ENCODE results near the gene PVALB.

PVALB gene

GRCh38 chr22:36781656-36782627 is 34.9 kb downstream of the PVALB start:
- Histone ChIP-seq H3K9ac (ENCODE audit: low read length) (no peak overlapping the region), H3K4me3 (ENCODE audit: low read length) (no peak overlapping the region), H3K27ac (ENCODE audit: low read length) (no peak overlapping the region), H3K36me3 (ENCODE audit: control insufficient read depth, low read depth, low read length) (no peaks in the 10 kb centered on the region), H3K27me3 (ENCODE audit: control insufficient read depth, insufficient read depth, low read length) (peaks cover 13% of the 10 kb centered on the region), H3K4me1 (ENCODE audit: control insufficient read depth, low read depth, low read length) (peaks cover 4% of the 10 kb centered on the region), H3K9me3 (ENCODE audit: control insufficient read depth, low read depth, low read length) (peaks cover 7% of the 10 kb centered on the region)

- H3K9me3 ChIP-seq (ENCODE audit: control insufficient read depth, low read depth, low read length) = peaks cover 7% of the 10 kb centered on the region
- no peaks in the 10 kb centered on the region for H3K36me3 ChIP-seq (ENCODE audit: control insufficient read depth, low read depth, low read length)
- H3K27me3 ChIP-seq (ENCODE audit: control insufficient read depth, insufficient read depth, low read length) = peaks cover 17% of the 10 kb centered on the region
- no peak overlapping the region for H3K4me3 ChIP-seq (ENCODE audit: low read length)
- no peak overlapping the region for H3K27ac ChIP-seq (ENCODE audit: low read length)
- no peak overlapping the region for H3K9ac ChIP-seq (ENCODE audit: low read length)
- no peaks in the 10 kb centered on the region for H3K4me1 ChIP-seq (ENCODE audit: control insufficient read depth, low read depth, low read length)
These were observed 38.8 kb downstream of the PVALB start for GRCh38 chr22:36778020-36778419.

- Histone ChIP-seq H3K4me3 (ENCODE audit: low read length) (peak overlapping the region; percentile 40), H3K9ac (ENCODE audit: low read length) (peak overlapping the region; percentile 36), H3K27me3 (ENCODE audit: control insufficient read depth, insufficient read depth, low read length) (peaks cover 12% of the 10 kb centered on the region), H3K9me3 (ENCODE audit: control insufficient read depth, low read depth, low read length) (peaks cover 7% of the 10 kb centered on the region), H3K27ac (ENCODE audit: low read length) (no peak overlapping the region), H3K4me1 (ENCODE audit: control insufficient read depth, low read depth, low read length) (no peaks in the 10 kb centered on the region), H3K36me3 (ENCODE audit: control insufficient read depth, low read depth, low read length) (no peaks in the 10 kb centered on the region)
These were observed 40.1 kb downstream of the PVALB start for GRCh38 chr22:36776722-36777121.

GRCh38 chr22:36775964-36776669 is 40.7 kb downstream of the PVALB start, which contains the start of gene IFT27:
IFT27 (minus strand) TSS chr22:36776119; CDS start chr22:36775707, 412 bp downstream.
- H3K27me3 ChIP-seq (ENCODE audit: control insufficient read depth, insufficient read depth, low read length) = peaks cover 12% of the 10 kb centered on the region
- no peak within 1 kb of the TSS for H3K27ac ChIP-seq (ENCODE audit: low read length)
- peaks cover 7% of the 10 kb centered on the region for H3K9me3 ChIP-seq (ENCODE audit: control insufficient read depth, low read depth, low read length)
- peak within 1 kb of the TSS; percentile 84 for H3K4me3 ChIP-seq (ENCODE audit: low read length)
- no peaks in the 10 kb centered on the region for H3K36me3 ChIP-seq (ENCODE audit: control insufficient read depth, low read depth, low read length)
- no peaks in the 10 kb centered on the region for H3K4me1 ChIP-seq (ENCODE audit: control insufficient read depth, low read depth, low read length)
- peak within 1 kb of the TSS; percentile 55 for H3K9ac ChIP-seq (ENCODE audit: low read length)

- Histone ChIP-seq H3K4me1 (ENCODE audit: control insufficient read depth, low read depth, low read length) (no peaks in the 10 kb centered on the region), H3K36me3 (ENCODE audit: control insufficient read depth, low read depth, low read length) (no peaks in the 10 kb centered on the region), H3K4me3 (ENCODE audit: low read length) (peak overlapping the region; percentile 84), H3K27me3 (ENCODE audit: control insufficient read depth, insufficient read depth, low read length) (peaks cover 12% of the 10 kb centered on the region), H3K9me3 (ENCODE audit: control insufficient read depth, low read depth, low read length) (peaks cover 7% of the 10 kb centered on the region), H3K27ac (ENCODE audit: low read length) (no peak overlapping the region), H3K9ac (ENCODE audit: low read length) (peak overlapping the region; percentile 55)
These were observed 41.3 kb downstream of the PVALB start for GRCh38 chr22:36775586-36775963.

GRCh38 chr22:36773935-36774334 is 42.9 kb downstream of the PVALB start:
- peaks cover 7% of the 10 kb centered on the region for H3K9me3 ChIP-seq (ENCODE audit: control insufficient read depth, low read depth, low read length)
- no peak overlapping the region for H3K9ac ChIP-seq (ENCODE audit: low read length)
- H3K4me1 ChIP-seq (ENCODE audit: control insufficient read depth, low read depth, low read length) = no peaks in the 10 kb centered on the region
- no peak overlapping the region for H3K27ac ChIP-seq (ENCODE audit: low read length)
- no peak overlapping the region for H3K4me3 ChIP-seq (ENCODE audit: low read length)
- H3K36me3 ChIP-seq (ENCODE audit: control insufficient read depth, low read depth, low read length) = no peaks in the 10 kb centered on the region
- peaks cover 12% of the 10 kb centered on the region for H3K27me3 ChIP-seq (ENCODE audit: control insufficient read depth, insufficient read depth, low read length)

GRCh38 chr22:36772451-36772850 is 44.4 kb downstream of the PVALB start:
- Histone ChIP-seq H3K4me3 (ENCODE audit: low read length) (no peak overlapping the region), H3K36me3 (ENCODE audit: control insufficient read depth, low read depth, low read length) (peaks cover 3% of the 10 kb centered on the region), H3K27me3 (ENCODE audit: control insufficient read depth, insufficient read depth, low read length) (peaks cover 9% of the 10 kb centered on the region), H3K9ac (ENCODE audit: low read length) (no peak overlapping the region), H3K4me1 (ENCODE audit: control insufficient read depth, low read depth, low read length) (no peaks in the 10 kb centered on the region), H3K9me3 (ENCODE audit: control insufficient read depth, low read depth, low read length) (no peaks in the 10 kb centered on the region), H3K27ac (ENCODE audit: low read length) (no peak overlapping the region)

GRCh38 chr22:36771356-36772063 is 45.3 kb downstream of the PVALB start:
- H3K4me1 ChIP-seq (ENCODE audit: control insufficient read depth, low read depth, low read length) = no peaks in the 10 kb centered on the region
- no peak overlapping the region for H3K27ac ChIP-seq (ENCODE audit: low read length)
- no peak overlapping the region for H3K4me3 ChIP-seq (ENCODE audit: low read length)
- peaks cover 5% of the 10 kb centered on the region for H3K36me3 ChIP-seq (ENCODE audit: control insufficient read depth, low read depth, low read length)
- no peaks in the 10 kb centered on the region for H3K27me3 ChIP-seq (ENCODE audit: control insufficient read depth, insufficient read depth, low read length)
- H3K9ac ChIP-seq (ENCODE audit: low read length) = no peak overlapping the region
- no peaks in the 10 kb centered on the region for H3K9me3 ChIP-seq (ENCODE audit: control insufficient read depth, low read depth, low read length)

- H3K9me3 ChIP-seq (ENCODE audit: control insufficient read depth, low read depth, low read length) = no peaks in the 10 kb centered on the region
- no peak overlapping the region for H3K27ac ChIP-seq (ENCODE audit: low read length)
- H3K27me3 ChIP-seq (ENCODE audit: control insufficient read depth, insufficient read depth, low read length) = no peaks in the 10 kb centered on the region
- no peaks in the 10 kb centered on the region for H3K4me1 ChIP-seq (ENCODE audit: control insufficient read depth, low read depth, low read length)
- H3K4me3 ChIP-seq (ENCODE audit: low read length) = no peak overlapping the region
- H3K36me3 ChIP-seq (ENCODE audit: control insufficient read depth, low read depth, low read length) = peaks cover 5% of the 10 kb centered on the region
- H3K9ac ChIP-seq (ENCODE audit: low read length) = no peak overlapping the region
These were observed 46.2 kb downstream of the PVALB start for GRCh38 chr22:36770513-36771231.

GRCh38 chr22:36769541-36770512 is 47.0 kb downstream of the PVALB start:
- H3K4me3 ChIP-seq (ENCODE audit: low read length) = no peak overlapping the region
- H3K4me1 ChIP-seq (ENCODE audit: control insufficient read depth, low read depth, low read length) = no peaks in the 10 kb centered on the region
- no peak overlapping the region for H3K9ac ChIP-seq (ENCODE audit: low read length)
- H3K36me3 ChIP-seq (ENCODE audit: control insufficient read depth, low read depth, low read length) = peaks cover 6% of the 10 kb centered on the region
- H3K27ac ChIP-seq (ENCODE audit: low read length) = no peak overlapping the region
- no peaks in the 10 kb centered on the region for H3K9me3 ChIP-seq (ENCODE audit: control insufficient read depth, low read depth, low read length)
- H3K27me3 ChIP-seq (ENCODE audit: control insufficient read depth, insufficient read depth, low read length) = no peaks in the 10 kb centered on the region

Data from iPS-18a (cell line).